OCI-LY3 (cell line): ENCODE measurements around the gene NRG2.

Experiments
- EZH2phosphoT487 ChIP-seq: fragments of 200-600 bp; shearing (Covaris generic); IDR thresholded peaks from 2 replicates; pipeline ENCODE4 v1.6.1; 2018; ENCODE audit warnings: antibody characterized with exemption, mixed run types, low read depth
- TF ChIP-seq, protein P1 (sequence below): fragments of 200-600, 300-600 bp; sonication (generic); IDR thresholded peaks from 2 replicates; pipeline ENCODE4 v1.5.1; 2014; ENCODE audit warnings: antibody characterized with exemption, low read length, low read depth

DNA sequence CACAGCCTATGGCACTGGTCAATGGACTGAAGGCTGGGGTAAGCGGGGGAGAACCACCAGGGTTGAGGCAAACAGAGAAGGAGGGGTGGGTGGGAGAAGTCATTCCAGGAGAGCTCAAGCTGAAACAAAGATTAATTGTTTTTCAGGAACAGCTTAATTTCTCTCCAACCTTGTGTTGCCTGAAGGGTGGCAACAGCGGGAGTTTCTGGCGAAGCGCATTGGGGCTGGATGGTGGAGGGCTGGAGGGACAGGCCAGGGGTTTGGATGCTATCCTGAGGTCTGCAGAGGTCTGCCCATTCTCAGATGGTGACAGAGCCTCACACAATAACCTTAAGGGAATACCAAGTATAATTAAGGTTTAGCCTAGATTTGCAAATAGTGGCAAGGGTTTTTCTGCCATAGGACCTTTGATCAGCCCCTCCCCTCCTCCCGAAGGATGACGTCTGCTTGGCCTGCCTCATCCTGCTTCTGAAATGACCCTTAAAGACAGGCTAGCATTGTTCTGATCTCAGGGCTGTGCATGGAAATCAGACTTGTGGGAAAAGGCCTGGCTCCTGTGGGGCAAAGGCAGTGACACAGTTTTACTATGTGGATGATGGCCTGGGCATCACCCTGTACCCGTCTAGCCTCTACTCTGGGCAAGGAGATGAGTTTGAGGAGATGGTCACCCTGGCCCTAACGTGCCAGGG lies 214.7 kb downstream of the NRG2 start:
- TF ChIP-seq, protein P1, sequence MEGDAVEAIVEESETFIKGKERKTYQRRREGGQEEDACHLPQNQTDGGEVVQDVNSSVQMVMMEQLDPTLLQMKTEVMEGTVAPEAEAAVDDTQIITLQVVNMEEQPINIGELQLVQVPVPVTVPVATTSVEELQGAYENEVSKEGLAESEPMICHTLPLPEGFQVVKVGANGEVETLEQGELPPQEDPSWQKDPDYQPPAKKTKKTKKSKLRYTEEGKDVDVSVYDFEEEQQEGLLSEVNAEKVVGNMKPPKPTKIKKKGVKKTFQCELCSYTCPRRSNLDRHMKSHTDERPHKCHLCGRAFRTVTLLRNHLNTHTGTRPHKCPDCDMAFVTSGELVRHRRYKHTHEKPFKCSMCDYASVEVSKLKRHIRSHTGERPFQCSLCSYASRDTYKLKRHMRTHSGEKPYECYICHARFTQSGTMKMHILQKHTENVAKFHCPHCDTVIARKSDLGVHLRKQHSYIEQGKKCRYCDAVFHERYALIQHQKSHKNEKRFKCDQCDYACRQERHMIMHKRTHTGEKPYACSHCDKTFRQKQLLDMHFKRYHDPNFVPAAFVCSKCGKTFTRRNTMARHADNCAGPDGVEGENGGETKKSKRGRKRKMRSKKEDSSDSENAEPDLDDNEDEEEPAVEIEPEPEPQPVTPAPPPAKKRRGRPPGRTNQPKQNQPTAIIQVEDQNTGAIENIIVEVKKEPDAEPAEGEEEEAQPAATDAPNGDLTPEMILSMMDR: no peak
- TF ChIP-seq EZH2phosphoT487: no peak
